Cardiac muscle cell (in vitro differentiated cells and primary cell): ENCODE measurements around the gene GEN1. TPM values are rescaled to one million over a fixed set of nuclear protein-coding genes. Genes with fewer than 3 reads are reported as not detected.
A peak's percentile ranks its signal among the peaks of the same experiment; 100 is the strongest.

Experiments
- DNase-seq, 2 donors: peaks; one replicate each; pipeline versions ENCODE4 v3.0.0 to v3.0.0-alpha.2; 2010 to 2017; ENCODE audit warnings: low read depth in 1 of 2, low spot score in 1 of 2
- H3K27ac ChIP-seq: fragments of 200-600 bp; sonication (generic); 2 replicates; pipeline ENCODE4 v1.5.1; 2016
- H3K27me3 ChIP-seq: fragments of 200-600 bp; sonication (generic); 2 replicates; pipeline ENCODE4 v1.6.0; 2016; ENCODE audit warnings: control low read depth
- H3K36me3 ChIP-seq: fragments of 200-600 bp; sonication (generic); 2 replicates; pipeline ENCODE4 v1.5.1; 2016; ENCODE audit warnings: control low read depth
- H3K4me1 ChIP-seq: fragments of 200-600 bp; sonication (generic); 2 replicates; pipeline ENCODE4 v1.8.1; 2017; ENCODE audit warnings: low read depth, mild to moderate bottlenecking, mixed run types
- H3K4me3 ChIP-seq: fragments of 200-600 bp; sonication (generic); 2 replicates; pipeline ENCODE4 v1.5.1; 2016; ENCODE audit warnings: mild to moderate bottlenecking
- H3K9me3 ChIP-seq: fragments of 200-600 bp; sonication (generic); 2 replicates; pipeline ENCODE4 v1.5.1; 2017; ENCODE audit warnings: low read depth, mild to moderate bottlenecking, control low read depth
- polyA plus RNA-seq: library from polyadenylated mRNA; unstranded; fragments of >200 nt; fragmentation: Nextera tagmentation; extraction: Ambion mirVana; gene quantifications from 2 replicates; pipeline ENCODE4 v1.2.1, GENCODE V29; 2016
- total RNA-seq: library from RNA; depleted of rRNA; stranded (reverse); fragments of >200 nt; gene quantifications from 2 replicates; pipeline ENCODE4 v1.2.3, GENCODE V29; 2016
- TF ChIP-seq, protein P1 (sequence below): IDR thresholded peaks from 2 replicates; pipeline ENCODE4 v1.5.1; 2012; ENCODE audit warnings: low read depth, mild to moderate bottlenecking, low read length

The GEN1 gene, protein sequence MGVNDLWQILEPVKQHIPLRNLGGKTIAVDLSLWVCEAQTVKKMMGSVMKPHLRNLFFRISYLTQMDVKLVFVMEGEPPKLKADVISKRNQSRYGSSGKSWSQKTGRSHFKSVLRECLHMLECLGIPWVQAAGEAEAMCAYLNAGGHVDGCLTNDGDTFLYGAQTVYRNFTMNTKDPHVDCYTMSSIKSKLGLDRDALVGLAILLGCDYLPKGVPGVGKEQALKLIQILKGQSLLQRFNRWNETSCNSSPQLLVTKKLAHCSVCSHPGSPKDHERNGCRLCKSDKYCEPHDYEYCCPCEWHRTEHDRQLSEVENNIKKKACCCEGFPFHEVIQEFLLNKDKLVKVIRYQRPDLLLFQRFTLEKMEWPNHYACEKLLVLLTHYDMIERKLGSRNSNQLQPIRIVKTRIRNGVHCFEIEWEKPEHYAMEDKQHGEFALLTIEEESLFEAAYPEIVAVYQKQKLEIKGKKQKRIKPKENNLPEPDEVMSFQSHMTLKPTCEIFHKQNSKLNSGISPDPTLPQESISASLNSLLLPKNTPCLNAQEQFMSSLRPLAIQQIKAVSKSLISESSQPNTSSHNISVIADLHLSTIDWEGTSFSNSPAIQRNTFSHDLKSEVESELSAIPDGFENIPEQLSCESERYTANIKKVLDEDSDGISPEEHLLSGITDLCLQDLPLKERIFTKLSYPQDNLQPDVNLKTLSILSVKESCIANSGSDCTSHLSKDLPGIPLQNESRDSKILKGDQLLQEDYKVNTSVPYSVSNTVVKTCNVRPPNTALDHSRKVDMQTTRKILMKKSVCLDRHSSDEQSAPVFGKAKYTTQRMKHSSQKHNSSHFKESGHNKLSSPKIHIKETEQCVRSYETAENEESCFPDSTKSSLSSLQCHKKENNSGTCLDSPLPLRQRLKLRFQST
- 5.6 and 8.8 TPM in 2 replicates for total RNA-seq
- 4.3 and 7.2 TPM in 2 replicates for polyA plus RNA-seq

DNA sequence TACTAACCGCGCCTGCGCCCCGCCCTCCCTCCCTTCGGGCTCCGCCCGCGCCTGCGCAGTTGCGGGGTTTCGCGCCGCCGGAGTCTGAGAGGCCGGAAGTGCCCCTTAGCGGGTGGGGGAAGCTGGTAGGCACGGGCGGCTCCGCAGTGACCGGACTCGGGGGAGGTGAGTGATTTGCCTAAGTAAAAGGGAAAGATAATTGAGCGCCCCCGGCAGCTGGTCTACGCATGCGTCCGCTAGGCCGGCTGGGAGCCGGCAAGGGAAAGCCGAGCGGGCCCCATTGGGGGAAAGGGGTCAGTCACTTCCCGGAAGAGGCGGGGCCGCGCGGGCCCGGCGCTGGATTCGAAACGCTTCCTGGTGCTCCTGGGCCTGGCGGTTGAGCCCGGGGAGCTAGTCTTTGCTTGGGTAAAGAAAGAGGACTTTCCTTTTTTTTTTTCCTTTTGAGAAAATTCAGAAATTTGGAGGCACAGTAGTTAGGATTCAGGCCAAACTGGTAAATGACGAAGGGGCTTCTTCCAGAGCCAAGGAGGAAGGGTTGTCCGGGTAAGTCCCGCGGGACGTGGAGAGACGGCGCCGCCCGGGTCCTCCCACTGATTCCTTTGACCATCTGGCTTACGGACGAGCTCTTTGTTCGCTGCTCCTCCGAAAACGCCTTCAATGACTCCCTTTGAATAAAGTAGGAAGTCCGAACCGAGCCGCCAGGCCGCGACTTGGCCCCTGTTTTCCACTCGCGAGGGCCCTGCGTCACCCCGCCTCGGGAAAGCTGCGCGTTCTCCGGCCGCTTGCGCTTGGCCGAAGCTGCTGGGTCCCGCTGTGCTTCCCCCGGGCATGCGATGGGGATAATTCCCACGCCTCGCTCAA is at the start of gene GEN1, which contains the start of gene SMC6:
TSS of gene GEN1 (plus strand) at position 336 of the 861 bp plus-strand sequence. CDS start 5,806 bp downstream, outside the sequence.
TSS of gene SMC6 (minus strand) at position 8 of the 861 bp plus-strand sequence. CDS start 7,864 bp downstream, outside the sequence.
- Histone ChIP-seq H3K9me3 (no peaks in the 10 kb centered on the region), H3K4me3 (peak within 1 kb of the TSS; percentile 60), H3K36me3 (no peaks in the 10 kb centered on the region), H3K27ac (peak within 1 kb of the TSS; percentile 99), H3K27me3 (no peaks in the 10 kb centered on the region), H3K4me1 (peaks cover 13% of the 10 kb centered on the region)
- TF ChIP-seq, protein P1, sequence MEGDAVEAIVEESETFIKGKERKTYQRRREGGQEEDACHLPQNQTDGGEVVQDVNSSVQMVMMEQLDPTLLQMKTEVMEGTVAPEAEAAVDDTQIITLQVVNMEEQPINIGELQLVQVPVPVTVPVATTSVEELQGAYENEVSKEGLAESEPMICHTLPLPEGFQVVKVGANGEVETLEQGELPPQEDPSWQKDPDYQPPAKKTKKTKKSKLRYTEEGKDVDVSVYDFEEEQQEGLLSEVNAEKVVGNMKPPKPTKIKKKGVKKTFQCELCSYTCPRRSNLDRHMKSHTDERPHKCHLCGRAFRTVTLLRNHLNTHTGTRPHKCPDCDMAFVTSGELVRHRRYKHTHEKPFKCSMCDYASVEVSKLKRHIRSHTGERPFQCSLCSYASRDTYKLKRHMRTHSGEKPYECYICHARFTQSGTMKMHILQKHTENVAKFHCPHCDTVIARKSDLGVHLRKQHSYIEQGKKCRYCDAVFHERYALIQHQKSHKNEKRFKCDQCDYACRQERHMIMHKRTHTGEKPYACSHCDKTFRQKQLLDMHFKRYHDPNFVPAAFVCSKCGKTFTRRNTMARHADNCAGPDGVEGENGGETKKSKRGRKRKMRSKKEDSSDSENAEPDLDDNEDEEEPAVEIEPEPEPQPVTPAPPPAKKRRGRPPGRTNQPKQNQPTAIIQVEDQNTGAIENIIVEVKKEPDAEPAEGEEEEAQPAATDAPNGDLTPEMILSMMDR, result no peak
- peak; percentile 91 to 93 for DNase-seq

DNA sequence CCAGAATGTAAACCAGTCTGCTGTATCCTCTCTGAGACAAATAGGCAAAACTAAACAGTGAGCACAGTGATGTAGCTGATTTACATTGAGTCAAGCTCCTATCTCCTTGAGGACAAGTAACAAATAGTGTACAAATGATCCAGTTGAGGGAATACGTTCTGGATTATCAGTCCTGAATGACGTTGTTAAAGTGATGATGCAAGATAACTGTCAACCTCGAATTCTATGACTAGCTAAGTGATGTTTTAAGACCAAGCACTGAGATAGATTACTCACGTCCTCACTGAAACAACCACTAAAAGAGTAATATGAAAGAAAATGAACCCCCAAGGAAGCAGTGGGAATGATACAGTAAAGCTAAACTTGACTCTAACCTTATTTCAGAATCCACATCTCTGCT is 47.1 kb upstream of the GEN1 start:
- TF ChIP-seq, protein P1, result no peak
- Histone ChIP-seq H3K4me1 (no peaks in the 10 kb centered on the region), H3K27me3 (no peaks in the 10 kb centered on the region), H3K9me3 (no peaks in the 10 kb centered on the region), H3K4me3 (no peak overlapping the region), H3K27ac (no peak overlapping the region), H3K36me3 (peaks cover 37% of the 10 kb centered on the region)
- peak in 1 of 2 donors; percentile 29 for DNase-seq

DNA sequence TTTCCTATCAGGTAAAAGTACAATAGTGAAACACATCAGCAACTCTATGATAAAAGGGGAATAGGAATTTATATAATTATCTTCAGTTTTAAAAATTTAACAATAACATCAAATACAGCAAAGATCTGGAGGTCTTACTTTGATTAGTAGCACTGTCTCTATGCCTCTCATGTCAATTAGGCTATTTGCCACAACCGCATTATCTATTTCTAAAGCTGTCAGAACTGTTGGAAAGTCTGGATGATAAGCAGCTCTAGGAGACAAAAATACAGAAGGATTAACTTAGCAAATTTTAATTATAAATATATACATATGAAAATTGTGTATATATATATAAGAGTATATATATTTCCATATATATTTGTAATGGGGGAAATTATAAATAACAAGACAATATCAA is 45.4 kb upstream of the GEN1 start:
- no peaks in the 10 kb centered on the region for H3K27me3 ChIP-seq
- no peak overlapping the region for H3K4me3 ChIP-seq
- peaks cover 24% of the 10 kb centered on the region for H3K36me3 ChIP-seq
- H3K27ac ChIP-seq, result no peak overlapping the region
- H3K4me1 ChIP-seq, result no peaks in the 10 kb centered on the region
- DNase-seq, result no peak
- TF ChIP-seq, protein P1, result no peak
- no peaks in the 10 kb centered on the region for H3K9me3 ChIP-seq

DNA sequence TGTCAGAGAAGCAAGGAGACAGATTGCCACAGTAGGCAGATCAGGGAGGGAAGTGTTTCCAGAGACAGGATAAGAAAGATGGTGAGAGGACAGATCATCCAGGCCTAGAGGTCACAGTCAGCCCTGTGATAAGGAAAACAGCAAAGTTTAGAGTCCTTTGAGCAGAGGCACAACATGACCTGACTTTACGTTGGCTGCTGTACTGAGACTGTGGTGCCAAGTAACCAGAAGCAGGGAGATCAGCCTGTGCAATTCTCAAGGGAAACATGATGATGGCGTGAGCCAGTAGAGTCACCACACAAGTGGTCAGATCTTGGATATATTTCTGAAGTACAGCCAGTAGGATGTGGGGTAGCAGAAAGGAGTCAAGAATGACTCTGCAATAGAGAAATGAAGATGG is 44.0 kb upstream of the GEN1 start:
- no peaks in the 10 kb centered on the region for H3K9me3 ChIP-seq
- peak overlapping the region; percentile 1 for H3K27ac ChIP-seq
- TF ChIP-seq, protein P1, result no peak
- no peaks in the 10 kb centered on the region for H3K4me1 ChIP-seq
- H3K4me3 ChIP-seq, result no peak overlapping the region
- H3K27me3 ChIP-seq, result no peaks in the 10 kb centered on the region
- DNase-seq, result no peak
- H3K36me3 ChIP-seq, result peaks cover 26% of the 10 kb centered on the region
